Measurements from ENCODE around the gene GRK2.
A peak's percentile ranks its signal among the peaks of the same experiment; 100 is the strongest.

Gene GRK2

DNA sequence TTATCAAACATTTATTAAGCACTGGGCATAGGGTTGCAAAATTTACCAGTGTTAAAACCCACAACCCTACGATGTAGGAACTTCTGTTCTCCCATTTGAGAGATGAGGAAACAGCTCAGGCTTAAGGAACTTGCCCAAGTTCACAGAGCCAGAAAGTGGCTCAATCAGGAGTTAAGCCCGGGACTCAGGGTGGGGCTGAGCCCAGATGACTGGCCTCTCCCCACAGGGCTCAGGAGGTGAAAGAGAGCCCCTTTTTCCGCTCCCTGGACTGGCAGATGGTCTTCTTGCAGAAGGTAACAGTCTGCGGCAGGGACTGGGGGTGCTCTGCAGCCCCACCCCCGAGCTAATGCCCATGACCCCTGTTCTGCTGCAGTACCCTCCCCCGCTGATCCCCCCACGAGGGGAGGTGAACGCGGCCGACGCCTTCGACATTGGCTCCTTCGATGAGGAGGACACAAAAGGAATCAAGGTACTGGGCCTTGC lies 17.2 kb downstream of the GRK2 start:
- peak; percentile 89 to 97 (median 95) for DNase-seq

DNA sequence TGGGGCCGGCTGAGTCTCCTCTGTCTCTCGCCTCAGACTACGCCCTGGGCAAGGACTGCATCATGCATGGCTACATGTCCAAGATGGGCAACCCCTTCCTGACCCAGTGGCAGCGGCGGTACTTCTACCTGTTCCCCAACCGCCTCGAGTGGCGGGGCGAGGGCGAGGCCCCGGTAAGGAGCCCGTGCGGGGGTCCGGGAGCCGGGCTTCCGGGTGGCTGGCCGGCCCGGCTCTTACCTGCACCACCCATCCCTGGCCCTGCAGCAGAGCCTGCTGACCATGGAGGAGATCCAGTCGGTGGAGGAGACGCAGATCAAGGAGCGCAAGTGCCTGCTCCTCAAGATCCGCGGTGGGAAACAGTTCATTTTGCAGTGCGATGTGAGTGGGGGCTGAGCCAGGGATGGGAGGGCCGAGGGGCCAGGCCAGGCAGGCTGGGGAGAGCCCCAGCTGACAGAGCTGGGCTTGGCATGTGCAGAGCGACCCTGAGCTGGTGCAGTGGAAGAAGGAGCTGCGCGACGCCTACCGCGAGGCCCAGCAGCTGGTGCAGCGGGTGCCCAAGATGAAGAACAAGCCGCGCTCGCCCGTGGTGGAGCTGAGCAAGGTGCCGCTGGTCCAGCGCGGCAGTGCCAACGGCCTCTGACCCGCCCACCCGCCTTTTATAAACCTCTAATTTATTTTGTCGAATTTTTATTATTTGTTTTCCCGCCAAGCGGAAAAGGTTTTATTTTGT lies 18.7 kb downstream of the GRK2 start:
- DNase-seq, result peak in 1 of 4 experiments; percentile 50

DNA sequence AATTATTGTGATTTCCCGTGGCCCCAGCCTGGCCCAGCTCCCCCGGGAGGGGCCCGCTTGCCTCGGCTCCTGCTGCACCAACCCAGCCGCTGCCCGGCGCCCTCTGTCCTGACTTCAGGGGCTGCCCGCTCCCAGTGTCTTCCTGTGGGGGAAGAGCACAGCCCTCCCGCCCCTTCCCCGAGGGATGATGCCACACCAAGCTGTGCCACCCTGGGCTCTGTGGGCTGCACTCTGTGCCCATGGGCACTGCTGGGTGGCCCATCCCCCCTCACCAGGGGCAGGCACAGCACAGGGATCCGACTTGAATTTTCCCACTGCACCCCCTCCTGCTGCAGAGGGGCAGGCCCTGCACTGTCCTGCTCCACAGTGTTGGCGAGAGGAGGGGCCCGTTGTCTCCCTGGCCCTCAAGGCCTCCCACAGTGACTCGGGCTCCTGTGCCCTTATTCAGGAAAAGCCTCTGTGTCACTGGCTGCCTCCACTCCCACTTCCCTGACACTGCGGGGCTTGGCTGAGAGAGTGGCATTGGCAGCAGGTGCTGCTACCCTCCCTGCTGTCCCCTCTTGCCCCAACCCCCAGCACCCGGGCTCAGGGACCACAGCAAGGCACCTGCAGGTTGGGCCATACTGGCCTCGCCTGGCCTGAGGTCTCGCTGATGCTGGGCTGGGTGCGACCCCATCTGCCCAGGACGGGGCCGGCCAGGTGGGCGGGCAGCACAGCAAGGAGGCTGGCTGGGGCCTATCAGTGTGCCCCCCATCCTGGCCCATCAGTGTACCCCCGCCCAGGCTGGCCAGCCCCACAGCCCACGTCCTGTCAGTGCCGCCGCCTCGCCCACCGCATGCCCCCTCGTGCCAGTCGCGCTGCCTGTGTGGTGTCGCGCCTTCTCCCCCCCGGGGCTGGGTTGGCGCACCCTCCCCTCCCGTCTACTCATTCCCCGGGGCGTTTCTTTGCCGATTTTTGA lies 19.5 kb downstream of the GRK2 start:
- peak in 3 of 4 experiments; percentile 70 to 72 (median 71) for DNase-seq

DNA sequence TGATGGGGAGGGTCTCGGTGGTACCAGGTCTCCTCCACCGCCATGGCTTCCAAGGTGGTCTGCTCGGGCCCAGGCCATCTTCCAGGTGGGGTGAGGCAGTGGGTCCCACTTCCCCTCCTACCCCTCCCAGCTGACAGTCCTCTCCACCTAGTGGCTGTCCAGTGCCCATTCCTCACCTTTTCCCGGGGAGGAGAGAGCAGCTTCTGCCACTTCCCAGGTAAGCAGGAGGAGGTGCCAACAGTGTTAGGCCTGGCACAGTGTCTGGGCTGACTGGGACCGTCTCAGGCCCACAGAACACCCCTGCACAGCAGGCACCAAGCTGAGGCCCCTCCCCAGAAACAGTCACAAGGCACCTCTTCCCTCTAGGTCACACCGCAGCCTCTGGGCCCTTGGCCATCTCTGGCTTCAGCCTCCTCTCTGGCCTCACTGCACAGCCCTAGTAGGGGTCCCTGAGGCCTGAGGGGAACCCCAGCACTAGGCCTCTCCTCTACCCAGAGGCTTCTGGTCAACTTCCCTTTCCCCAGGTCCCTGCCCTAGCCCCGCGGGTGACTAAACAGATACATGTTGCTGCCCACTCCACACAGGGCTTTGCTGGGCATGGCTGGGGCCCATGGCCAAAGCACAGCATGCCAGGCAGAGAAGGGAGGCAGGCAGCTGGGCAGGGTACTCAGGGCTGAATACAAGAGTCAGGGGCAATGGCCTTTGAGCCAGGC lies 20.5 kb downstream of the GRK2 start:
- peak; percentile 88 to 95 (median 92) for DNase-seq

DNA sequence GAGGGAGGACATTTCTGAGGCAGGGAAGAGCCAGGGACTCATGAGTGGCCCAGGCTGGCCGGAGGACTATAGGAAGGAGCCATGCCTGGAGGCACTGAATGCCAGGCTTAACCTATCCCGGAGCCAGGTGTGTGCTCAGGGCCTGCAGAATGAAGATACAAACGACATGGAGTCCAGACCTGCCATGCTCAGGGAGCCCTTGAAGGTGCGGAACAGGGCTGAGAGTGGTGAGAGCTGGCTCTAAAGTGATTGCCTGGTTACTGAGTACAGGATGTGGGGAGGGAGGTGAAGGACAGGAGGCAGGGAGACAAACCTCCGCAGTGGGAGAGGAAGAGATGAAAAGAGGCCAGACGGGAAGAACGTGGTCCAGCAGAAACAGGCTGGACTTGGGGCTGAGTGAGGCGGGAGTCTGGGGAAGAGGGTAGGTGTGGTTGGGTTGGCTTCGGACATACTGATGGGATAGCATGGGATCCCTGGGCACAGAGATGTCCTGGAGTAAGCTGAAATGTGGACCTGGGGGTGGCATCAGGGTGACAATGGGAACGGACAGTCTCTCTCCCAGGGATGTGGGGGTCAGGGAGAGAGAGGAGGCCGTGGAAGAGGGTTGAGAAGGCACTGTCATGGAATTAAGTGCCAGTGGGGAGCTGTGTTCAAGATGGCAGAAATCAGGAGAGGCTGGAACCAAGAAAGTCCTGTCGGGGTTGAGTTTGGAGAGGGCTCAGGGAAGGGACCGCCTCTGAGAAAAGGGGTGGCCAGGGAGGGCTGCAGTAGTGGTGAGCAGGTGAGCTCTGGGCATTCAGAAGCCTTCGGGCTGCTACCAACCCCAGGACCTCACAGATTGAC lies 21.3 kb downstream of the GRK2 start:
- DNase-seq, result peak in 1 of 4 experiments; percentile 29

DNA sequence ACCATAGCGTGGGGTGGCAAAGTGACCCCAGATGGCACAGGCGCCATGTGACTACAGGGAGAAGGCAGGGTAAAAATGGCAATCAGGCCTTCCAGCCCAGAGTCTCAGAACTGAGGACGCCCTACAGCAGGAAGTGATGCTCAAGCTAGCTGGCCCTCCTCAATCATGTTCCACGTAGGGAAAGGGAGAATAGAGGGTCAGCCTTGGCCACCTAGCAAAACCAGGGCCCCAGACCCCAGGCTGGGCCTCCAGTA lies 21.9 kb downstream of the GRK2 start:
- no peak for DNase-seq

DNA sequence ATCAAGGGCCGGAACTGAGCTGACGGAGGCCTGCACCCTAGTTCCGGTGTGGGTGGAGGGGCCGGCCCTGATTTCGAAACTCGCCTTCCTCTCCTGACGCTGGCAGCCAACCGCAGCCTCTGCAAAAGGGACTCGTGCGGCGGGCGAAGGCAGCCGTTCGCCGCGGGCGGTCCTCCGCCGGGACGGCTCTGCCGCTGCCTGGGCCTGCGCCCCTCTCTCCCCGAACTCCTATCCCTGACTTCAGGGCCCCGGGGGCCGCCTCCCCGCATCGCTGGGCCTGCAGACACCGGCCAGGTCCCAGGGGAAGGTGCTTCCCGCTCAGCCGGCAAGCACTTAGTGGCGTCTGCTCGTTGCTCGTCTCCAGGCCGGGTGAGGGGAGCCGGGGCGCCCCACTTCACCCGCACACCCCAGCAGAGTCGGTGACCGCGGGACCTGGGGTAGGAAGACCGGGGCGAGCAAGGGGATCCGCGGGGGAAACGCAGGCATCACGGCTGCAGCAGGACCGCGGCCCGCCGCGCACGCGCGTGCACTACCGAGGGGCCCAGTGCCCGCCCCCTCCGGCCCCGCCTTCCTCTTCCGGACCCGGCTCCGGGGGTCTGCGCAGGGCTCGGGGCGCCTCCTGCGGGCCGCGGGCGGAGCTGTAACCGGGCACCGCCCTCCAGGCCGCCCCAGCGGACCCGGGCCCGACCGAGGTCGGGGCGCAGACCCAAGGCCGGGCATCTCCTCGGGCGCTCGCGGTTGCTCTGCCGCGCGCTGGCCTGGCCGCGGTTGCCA lies 22.4 kb downstream of the GRK2 start:
- peak; percentile 97 to 98 (median 98) for DNase-seq

DNA sequence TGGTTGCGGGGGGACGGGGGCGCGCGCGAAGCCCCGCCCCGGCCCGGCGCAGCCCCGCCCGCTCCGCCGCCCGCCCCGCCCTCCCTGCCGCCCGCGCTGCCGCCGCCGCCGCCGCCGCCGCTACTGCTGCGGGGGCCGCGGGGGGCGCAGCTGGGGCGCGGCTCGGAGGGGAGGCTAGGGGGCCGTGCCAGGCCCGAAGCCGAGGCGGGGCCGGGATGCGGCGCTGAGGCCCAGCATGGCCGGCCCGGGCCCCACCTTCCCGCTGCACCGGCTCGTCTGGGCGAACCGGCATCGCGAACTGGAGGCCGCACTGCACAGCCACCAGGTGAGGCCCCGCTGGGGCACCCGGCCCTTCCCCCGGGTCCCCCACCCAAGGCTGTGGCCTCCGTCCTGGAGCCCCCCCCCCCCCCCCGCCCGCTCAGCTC lies 23.0 kb downstream of the GRK2 start, which contains the start of gene ANKRD13D:
TSS of gene ANKRD13D (plus strand) at position 78 of the 425 bp plus-strand sequence. CDS start at position 236, 158 bp downstream.
- DNase-seq, result no peak

DNA sequence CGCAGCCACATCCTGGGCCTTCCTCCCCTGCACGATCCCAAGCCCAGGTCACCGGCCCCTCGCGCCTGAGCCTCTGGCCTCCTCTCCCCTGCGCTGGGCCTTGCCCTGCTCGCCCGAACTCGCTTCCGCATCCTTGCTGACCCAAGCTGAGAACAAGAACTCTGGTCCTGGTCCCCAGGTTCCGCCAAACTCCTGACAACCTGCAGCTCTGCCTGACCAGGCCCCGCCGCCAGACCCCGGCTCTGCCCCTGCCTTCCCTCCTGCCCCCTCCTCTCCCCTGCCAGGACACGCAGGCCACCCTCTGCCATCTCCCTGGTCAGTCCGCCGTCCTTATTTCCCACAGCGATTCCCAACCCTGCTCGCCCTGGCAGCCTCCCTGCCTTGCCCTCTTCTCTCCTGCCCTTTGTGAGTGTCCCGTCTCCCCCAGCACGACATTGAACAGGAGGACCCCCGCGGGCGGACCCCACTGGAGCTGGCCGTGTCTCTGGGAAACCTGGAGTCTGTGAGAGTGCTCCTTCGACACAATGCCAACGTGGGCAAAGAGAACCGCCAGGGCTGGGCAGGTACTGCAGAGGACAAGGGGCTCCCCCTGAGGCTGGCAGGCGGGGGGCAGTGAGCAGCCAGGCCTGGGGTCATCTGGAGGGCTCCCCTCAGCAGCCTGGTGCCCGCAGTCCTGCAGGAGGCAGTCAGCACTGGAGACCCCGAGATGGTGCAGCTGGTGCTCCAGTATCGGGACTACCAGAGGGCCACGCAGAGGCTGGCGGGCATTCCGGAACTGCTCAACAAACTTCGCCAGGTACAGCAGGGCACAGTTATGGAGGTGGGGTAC lies 23.6 kb downstream of the GRK2 start:
- peak; percentile 54 to 78 (median 64) for DNase-seq

DNA sequence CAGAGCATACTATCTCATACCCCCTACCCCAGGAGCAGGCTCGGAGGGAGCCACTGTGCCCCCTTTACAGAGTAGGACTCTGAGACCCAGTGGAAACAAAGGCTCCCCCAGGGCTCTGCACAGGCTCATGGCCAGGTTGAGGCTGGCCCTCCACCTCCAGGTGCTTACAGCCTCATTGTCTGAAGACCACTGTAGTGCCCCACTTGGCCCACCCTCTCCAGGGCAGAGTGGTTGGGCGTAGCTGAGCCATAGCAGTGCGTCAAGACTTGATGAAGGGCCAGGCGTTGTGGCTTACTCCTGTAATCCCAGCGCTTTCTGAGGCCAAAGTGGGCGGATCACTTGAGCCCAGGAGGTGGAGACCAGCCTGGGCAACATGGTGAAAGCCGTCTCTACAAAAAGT lies 24.5 kb downstream of the GRK2 start:
- no peak for DNase-seq

DNA sequence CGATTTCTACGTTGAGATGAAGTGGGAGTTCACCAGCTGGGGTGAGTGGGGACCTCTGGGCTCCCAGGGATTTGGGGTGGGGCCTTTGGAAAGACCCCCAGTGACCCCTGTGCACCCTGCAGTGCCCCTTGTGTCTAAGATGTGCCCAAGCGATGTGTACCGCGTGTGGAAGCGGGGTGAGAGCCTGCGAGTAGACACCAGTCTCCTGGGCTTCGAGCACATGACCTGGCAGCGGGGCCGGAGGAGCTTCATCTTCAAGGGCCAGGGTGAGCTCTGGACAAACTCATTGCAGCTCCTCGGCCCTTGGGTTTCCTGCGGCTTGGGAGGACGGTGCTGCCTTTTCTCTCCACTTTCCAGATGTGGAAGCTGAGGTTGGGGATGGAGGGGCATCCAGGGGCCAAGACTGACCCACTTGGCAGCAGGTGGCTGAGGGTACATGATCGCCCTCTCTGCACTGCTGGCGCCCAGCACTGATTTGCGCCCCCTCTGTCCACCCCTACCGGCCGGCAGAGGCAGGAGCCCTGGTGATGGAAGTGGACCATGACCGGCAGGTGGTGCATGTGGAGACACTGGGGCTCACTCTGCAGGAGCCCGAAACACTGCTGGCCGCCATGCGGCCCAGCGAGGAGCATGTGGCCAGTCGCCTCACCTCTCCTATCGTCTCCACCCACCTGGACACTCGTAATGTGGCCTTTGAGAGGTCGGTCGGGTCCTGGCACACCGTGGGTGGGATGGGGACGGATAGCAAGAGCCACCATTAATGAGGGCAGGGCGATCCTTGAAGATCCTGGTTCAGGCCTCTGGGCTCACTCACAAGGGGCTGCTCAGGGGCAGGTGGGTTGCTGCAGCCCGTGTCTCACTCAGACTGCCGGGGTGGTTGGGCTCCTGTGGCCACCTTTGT lies 25.5 kb downstream of the GRK2 start:
- no peak for DNase-seq

DNA sequence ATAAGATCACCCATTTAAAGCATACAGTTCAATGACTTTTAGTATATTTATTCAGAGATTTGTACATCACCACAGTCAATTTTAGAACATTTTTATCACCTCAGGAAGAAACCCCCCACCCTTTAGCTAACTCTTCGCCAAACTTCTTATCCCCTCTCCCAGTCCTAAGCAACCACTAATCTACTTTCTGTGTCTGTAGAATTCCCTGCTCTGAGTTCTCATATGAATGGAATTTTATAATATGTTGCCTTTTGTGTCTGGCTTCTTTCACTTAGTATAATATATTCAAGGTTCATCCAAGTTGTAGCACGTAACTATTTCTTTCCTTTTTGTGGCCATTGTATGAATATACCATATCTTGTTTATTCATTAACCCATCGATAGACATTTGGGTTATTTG lies 26.4 kb downstream of the GRK2 start:
- DNase-seq, result no peak

DNA sequence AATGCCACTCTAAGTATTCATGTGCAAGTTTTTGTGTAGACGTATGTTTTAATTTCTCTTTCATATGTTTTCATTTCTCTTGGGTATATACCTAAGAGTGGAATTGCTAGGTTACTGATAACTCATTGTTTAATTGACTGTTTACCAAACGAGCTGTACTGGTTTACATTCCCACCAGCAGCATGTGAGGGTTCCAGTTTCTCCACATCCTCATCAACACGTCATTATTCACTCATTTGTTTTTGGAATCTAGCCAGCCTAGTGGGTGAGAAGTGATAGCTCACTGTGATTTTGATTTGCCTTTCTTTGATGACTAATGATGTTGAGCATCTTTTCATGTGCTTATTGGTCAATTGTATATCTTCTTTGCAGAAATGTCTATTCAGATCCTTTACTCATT lies 26.8 kb downstream of the GRK2 start:
- DNase-seq, result peak; percentile 42 to 86 (median 63)

DNA sequence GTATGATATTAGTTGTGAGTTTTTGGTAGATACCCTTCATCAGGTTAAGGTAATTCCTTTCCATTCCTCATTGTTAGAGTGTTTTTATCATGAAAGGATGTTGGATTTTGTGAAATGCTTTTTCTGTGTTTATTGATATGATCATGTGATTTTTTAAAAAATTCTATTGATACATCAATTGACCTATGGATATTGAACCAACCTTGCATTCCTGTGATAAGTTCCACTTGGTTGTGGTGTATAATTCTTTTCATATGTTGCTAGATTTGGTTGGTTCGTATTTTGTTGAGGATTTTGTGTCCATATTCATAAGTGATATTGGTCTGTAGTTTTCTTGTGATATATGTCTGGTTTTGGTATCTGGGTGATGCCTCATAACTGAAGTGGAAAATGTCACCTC lies 29.6 kb downstream of the GRK2 start:
- DNase-seq, result no peak

DNA sequence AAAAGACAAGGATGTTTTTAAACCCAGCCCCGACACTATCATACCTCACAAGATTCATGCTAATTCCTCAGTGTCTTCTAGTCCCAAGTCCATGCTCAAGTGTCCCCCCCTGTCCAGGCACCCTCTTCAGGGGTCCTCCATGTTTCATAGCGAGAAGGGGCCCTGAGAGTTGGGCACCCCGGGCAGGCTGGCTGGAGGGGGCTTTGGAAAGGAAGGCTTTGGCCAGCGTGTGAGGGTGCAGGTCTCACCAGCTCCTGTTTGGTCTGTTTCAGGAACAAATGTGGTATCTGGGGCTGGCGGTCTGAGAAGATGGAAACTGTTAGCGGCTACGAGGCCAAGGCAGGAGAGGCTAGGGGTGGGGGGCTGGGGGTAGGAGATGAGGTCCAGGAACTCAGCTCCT lies 32.5 kb downstream of the GRK2 start:
- no peak for DNase-seq

DNA sequence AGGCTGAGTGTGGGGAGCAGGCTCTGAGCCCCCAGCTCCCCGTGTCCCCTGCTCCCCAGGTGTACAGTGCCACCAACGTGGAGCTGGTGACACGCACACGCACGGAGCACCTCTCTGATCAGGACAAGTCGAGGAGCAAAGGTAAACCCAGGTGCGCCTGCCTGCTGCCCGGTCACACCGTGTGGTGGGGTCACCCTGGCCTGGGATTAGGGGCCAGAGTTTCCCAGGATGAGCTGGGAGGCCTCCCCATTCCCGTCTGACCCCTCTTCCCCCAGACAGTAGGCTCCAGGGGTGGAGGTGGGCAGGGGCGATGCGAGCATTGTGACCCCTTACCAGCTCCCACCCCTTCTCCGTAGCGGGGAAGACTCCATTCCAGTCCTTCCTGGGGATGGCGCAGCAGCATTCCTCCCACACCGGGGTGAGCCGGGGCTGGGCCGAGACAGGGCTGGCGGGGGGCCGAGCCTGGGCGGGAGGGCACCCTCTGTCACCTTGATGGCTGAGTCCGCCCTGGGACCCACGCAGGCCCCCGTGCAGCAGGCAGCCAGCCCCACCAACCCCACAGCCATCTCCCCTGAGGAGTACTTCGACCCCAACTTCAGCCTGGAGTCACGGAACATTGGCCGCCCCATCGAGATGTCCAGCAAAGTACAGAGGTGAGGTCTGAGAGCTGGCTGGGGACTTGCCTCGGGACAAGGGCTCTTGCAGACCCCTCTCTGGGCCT lies 33.4 kb downstream of the GRK2 start:
- no peak for DNase-seq

DNA sequence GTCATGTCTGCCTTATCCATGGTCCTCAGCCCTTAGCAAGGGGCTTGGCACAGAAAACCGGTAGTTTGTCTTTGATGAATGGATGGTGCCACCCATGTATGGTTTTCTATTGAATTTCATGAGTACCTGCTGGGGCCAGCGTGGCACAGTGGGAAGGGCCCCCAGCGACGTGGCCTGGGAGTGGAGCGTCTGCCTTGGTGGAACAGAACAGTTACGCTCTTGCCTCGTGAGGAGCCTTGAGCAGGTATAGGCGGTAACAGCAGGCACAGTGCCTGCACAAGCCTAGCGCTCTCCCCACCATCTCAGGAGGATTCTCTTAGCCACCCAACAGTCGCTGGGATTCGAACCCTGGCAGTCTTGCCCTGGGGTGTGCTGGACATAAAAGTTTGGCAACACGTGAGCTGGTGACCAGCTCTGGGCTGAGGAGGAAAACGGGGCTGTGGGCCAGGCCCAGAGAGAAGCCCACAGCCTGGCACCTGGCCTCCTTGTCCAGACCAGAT lies 34.0 kb downstream of the GRK2 start:
- no peak for DNase-seq

DNA sequence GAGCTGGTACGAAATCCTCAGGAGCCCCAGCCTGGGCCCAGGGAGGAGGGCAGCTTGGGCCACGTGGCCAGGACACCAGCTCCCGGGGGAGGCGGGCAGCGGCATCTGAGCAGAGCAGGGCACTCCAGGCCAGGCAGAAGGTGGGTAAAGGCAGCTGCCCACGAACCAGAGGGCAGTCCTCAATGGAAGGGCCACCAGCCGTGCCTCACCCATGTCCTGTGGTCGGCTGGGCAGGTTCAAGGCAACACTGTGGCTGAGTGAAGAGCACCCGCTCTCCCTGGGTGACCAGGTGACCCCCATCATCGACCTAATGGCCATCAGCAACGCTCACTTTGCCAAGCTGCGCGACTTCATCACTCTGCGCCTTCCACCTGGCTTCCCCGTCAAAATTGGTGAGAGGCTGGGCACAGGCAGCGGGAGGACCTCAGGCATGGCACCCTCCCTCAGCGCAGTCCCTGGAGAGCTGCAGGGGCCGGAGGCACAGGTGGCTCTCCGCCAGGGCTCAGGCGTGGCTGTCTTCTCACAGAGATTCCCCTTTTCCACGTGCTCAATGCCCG lies 34.6 kb downstream of the GRK2 start:
- no peak for DNase-seq

Measured in suppressor macrophage (primary cell).